WTC11 (cell line): ENCODE results near the gene SYNGR3. TPM values are rescaled to one million over a fixed set of nuclear protein-coding genes. Genes with fewer than 3 reads are reported as not detected.

Experiments
- ATAC-seq: fragments of 200-7000 bp; cut with Tn5 transposase; 2 replicates; pipeline ENCODE4 v1.10.0; 2021; ENCODE audit warnings: mild to moderate bottlenecking, moderate library complexity
- CTCF ChIA-PET: fragments of 300-600 bp; sonication (Branson Sonifier 250); formaldehyde crosslinking; loops from one replicate; lab custom pipeline; 2021; ENCODE audit warnings: antibody characterized with exemption; lab: Charles Lee
- POLR2A ChIA-PET: fragments of 350-600 bp; sonication (Branson Sonifier 250); formaldehyde crosslinking; loops from one replicate; lab custom pipeline; 2021; ENCODE audit warnings: antibody characterized with exemption; lab: Charles Lee
- DNase-seq: peaks from one replicate; pipeline ENCODE4 v3.0.0; 2021; ENCODE audit warnings: low spot score
- H3K27ac Mint-ChIP-seq: 2 replicates; pipeline ENCODE4 v1.8.0; 2021; ENCODE audit warnings: mixed read lengths
- H3K27me3 Mint-ChIP-seq: 2 replicates; pipeline ENCODE4 v1.8.0; 2021; ENCODE audit warnings: low read depth, mild to moderate bottlenecking, moderate library complexity, mixed read lengths
- H3K36me3 Mint-ChIP-seq: 2 replicates; pipeline ENCODE4 v1.8.0; 2021; ENCODE audit warnings: mixed read lengths
- H3K4me1 Mint-ChIP-seq: 2 replicates; pipeline ENCODE4 v1.8.0; 2022; ENCODE audit warnings: mixed read lengths
- H3K4me3 Mint-ChIP-seq: 2 replicates; pipeline ENCODE4 v1.8.0; 2021; ENCODE audit warnings: mild to moderate bottlenecking, moderate library complexity, mixed read lengths
- H3K9me3 Mint-ChIP-seq: 2 replicates; pipeline ENCODE4 v1.8.0; 2021; ENCODE audit warnings: mixed read lengths
- CREB1 ChIP-seq: sonication (generic); formaldehyde crosslinking; IDR thresholded peaks from 2 replicates; pipeline ENCODE4 v1.8.0; 2023; ENCODE audit warnings: mild to moderate bottlenecking, missing genetic modification reagents
- CREM ChIP-seq: sonication (generic); formaldehyde crosslinking; IDR thresholded peaks from 2 replicates; pipeline ENCODE4 v1.8.1; 2022; ENCODE audit warnings: mild to moderate bottlenecking, missing genetic modification reagents, moderate library complexity
- CTCF ChIP-seq: fragments of 200-600 bp; IDR thresholded peaks from 2 replicates; pipeline ENCODE4 v1.8.0; 2022; ENCODE audit warnings: antibody characterized with exemption
- E2F4 ChIP-seq: sonication (generic); formaldehyde crosslinking; IDR thresholded peaks from 2 replicates; pipeline ENCODE4 v1.8.1; 2022; ENCODE audit warnings: low read depth, mild to moderate bottlenecking, moderate library complexity, missing genetic modification reagents, borderline replicate concordance
- ETV6 ChIP-seq: sonication (generic); formaldehyde crosslinking; IDR thresholded peaks from 2 replicates; pipeline ENCODE4 v1.8.1; 2022; ENCODE audit warnings: mild to moderate bottlenecking, missing genetic modification reagents
- GRHL2 ChIP-seq: fragments of 250-450 bp; sonication (Bioruptor Pico); IDR thresholded peaks from 2 replicates; pipeline ENCODE4 v1.8.0; 2022; ENCODE audit warnings: mild to moderate bottlenecking, moderate library complexity; ENCODE audit not compliant: insufficient replicate concordance, severe bottlenecking
- GTF2I ChIP-seq: fragments of 250-450 bp; sonication (Bioruptor Pico); conservative IDR thresholded peaks from 2 replicates; pipeline ENCODE4 v1.4.0; 2021; ENCODE audit warnings: mild to moderate bottlenecking
- NFATC4 ChIP-seq: fragments of 250-450 bp; sonication (Bioruptor Pico); IDR thresholded peaks from 2 replicates; pipeline ENCODE4 v1.9.0; 2021; ENCODE audit warnings: mild to moderate bottlenecking
- OVOL2 ChIP-seq: fragments of 250-450 bp; sonication (Bioruptor Pico); IDR thresholded peaks from 2 replicates; pipeline ENCODE4 v1.9.0; 2021; ENCODE audit warnings: mild to moderate bottlenecking, borderline replicate concordance
- RELA ChIP-seq: sonication (generic); formaldehyde crosslinking; IDR thresholded peaks from 2 replicates; pipeline ENCODE4 v1.8.1; 2022; ENCODE audit warnings: missing genetic modification reagents, mild to moderate bottlenecking, borderline replicate concordance
- SMAD3 ChIP-seq: sonication (generic); formaldehyde crosslinking; IDR thresholded peaks from 2 replicates; pipeline ENCODE4 v1.8.0; 2022; ENCODE audit warnings: missing genetic modification reagents, mild to moderate bottlenecking, borderline replicate concordance
- ZNF138 ChIP-seq: sonication (generic); formaldehyde crosslinking; conservative IDR thresholded peaks from 2 replicates; pipeline ENCODE4 v1.8.1; 2022; ENCODE audit warnings: mild to moderate bottlenecking, moderate library complexity, missing genetic modification reagents
- ZNF281 ChIP-seq: sonication (generic); formaldehyde crosslinking; IDR thresholded peaks from 2 replicates; pipeline ENCODE4 v1.8.0; 2023; ENCODE audit warnings: mild to moderate bottlenecking, missing genetic modification reagents
- ZNF317 ChIP-seq: sonication (generic); formaldehyde crosslinking; IDR thresholded peaks from 2 replicates; pipeline ENCODE4 v1.8.1; 2023; ENCODE audit warnings: low read depth, mild to moderate bottlenecking, moderate library complexity, missing genetic modification reagents, borderline replicate concordance
- ZNF396 ChIP-seq: fragments of 250-450 bp; sonication (Bioruptor Pico); IDR thresholded peaks from 2 replicates; pipeline ENCODE4 v1.8.0; 2021; ENCODE audit warnings: mild to moderate bottlenecking, moderate library complexity, borderline replicate concordance
- ZNF423 ChIP-seq: fragments of 250-450 bp; sonication (Bioruptor Pico); IDR thresholded peaks from 2 replicates; pipeline ENCODE4 v2.1.2; 2022; ENCODE audit warnings: mild to moderate bottlenecking, moderate library complexity
- ZNF671 ChIP-seq: fragments of 250-450 bp; sonication (Bioruptor Pico); IDR thresholded peaks from 2 replicates; pipeline ENCODE4 v1.8.0; 2021; ENCODE audit warnings: mild to moderate bottlenecking
- ZSCAN18 ChIP-seq: fragments of 250-450 bp; sonication (Bioruptor Pico); IDR thresholded peaks from 2 replicates; pipeline ENCODE4 v2.1.2; 2022; ENCODE audit warnings: mild to moderate bottlenecking, moderate library complexity
- total RNA-seq: library from RNA; stranded (reverse); gene quantifications from 3 replicates; pipeline ENCODE4 v1.2.3, GENCODE V29; 2021
- TF ChIP-seq, protein P1 (sequence below): sonication (generic); formaldehyde crosslinking; IDR thresholded peaks from 2 replicates; pipeline ENCODE4 v1.8.0; 2022; ENCODE audit warnings: mild to moderate bottlenecking, missing genetic modification reagents
- TF ChIP-seq, protein P2 (sequence below): sonication (generic); formaldehyde crosslinking; IDR thresholded peaks from 2 replicates; pipeline ENCODE4 v1.8.0; 2023; ENCODE audit warnings: missing genetic modification reagents
- TF ChIP-seq, protein P3 (sequence below): fragments of 250-450 bp; sonication (Bioruptor Pico); IDR thresholded peaks from 2 replicates; pipeline ENCODE4 v1.9.0; 2021; ENCODE audit warnings: mild to moderate bottlenecking, borderline replicate concordance

Gene SYNGR3
- total RNA-seq, 1 experiment from 2014 or later, result 41.5 TPM

DNA sequence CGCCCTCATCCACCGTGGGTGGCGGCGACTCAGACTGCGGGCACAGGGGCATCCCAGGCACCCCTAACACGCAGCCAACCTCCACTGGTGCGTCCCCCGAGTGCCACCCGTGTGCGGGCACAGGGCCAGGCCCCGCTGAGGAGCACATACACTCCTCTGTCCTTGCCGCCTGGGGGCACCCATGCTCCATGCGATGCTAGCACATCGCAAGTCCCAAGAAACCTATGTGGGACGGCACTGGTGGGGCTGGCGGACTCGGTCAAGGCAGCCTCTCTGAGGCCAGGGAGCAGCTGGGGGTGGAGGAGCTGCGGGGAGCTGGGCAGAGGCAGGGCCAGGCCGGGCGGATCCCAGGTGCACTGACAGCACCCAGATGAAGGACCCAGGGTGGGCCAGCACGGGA is 15.9 kb downstream of the SYNGR3 start:
- peak; percentile 59 for DNase-seq
- CTCF ChIA-PET, result interaction anchor here (0.9 to 3.9 kb wide), 7 partner anchors 9 to 141 kb away, joined by 3 to 82 read pairs (median 12); partner anchors contain the start of gene NPW
- Mint-ChIP-seq H3K9me3 (no peaks in the 10 kb centered on the region), H3K36me3 (peaks cover 19% of the 10 kb centered on the region), H3K27me3 (no peaks in the 10 kb centered on the region)
- TF ChIP-seq ZSCAN18, result no peak
- TF ChIP-seq ZNF281 (CRISPR knock-in tag), result no peak
- TF ChIP-seq GRHL2 (CRISPR knock-in tag), result no peak
- TF ChIP-seq SMAD3 (CRISPR knock-in tag), result no peak
- TF ChIP-seq, protein P1, sequence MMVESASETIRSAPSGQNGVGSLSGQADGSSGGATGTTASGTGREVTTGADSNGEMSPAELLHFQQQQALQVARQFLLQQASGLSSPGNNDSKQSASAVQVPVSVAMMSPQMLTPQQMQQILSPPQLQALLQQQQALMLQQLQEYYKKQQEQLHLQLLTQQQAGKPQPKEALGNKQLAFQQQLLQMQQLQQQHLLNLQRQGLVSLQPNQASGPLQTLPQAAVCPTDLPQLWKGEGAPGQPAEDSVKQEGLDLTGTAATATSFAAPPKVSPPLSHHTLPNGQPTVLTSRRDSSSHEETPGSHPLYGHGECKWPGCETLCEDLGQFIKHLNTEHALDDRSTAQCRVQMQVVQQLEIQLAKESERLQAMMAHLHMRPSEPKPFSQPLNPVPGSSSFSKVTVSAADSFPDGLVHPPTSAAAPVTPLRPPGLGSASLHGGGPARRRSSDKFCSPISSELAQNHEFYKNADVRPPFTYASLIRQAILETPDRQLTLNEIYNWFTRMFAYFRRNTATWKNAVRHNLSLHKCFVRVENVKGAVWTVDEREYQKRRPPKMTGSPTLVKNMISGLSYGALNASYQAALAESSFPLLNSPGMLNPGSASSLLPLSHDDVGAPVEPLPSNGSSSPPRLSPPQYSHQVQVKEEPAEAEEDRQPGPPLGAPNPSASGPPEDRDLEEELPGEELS (CRISPR knock-in tag), result no peak
- TF ChIP-seq ZNF317 (CRISPR knock-in tag), result no peak
- no peak for TF ChIP-seq CTCF
- TF ChIP-seq ZNF396 (CRISPR knock-in tag), result no peak
- TF ChIP-seq RELA (CRISPR knock-in tag), result no peak
- no peak for TF ChIP-seq GTF2I (CRISPR knock-in tag)
- TF ChIP-seq OVOL2 (CRISPR knock-in tag), result no peak
- TF ChIP-seq ETV6 (CRISPR knock-in tag), result no peak
- TF ChIP-seq, protein P2, sequence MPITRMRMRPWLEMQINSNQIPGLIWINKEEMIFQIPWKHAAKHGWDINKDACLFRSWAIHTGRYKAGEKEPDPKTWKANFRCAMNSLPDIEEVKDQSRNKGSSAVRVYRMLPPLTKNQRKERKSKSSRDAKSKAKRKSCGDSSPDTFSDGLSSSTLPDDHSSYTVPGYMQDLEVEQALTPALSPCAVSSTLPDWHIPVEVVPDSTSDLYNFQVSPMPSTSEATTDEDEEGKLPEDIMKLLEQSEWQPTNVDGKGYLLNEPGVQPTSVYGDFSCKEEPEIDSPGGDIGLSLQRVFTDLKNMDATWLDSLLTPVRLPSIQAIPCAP (CRISPR knock-in tag), result no peak
- no peak for TF ChIP-seq CREB1 (CRISPR knock-in tag)
- TF ChIP-seq ZNF138 (CRISPR knock-in tag), result no peak
- TF ChIP-seq CREM (CRISPR knock-in tag), result no peak
- TF ChIP-seq, all 79 proteins: peak for 0
- no peak overlapping the region for H3K4me3 Mint-ChIP-seq
- H3K27ac Mint-ChIP-seq, result no peak overlapping the region
- peak; percentile 7 for ATAC-seq
- peaks cover 39% of the 10 kb centered on the region for H3K4me1 Mint-ChIP-seq
- POLR2A ChIA-PET, result interaction anchor here (3.0 kb wide), 1 partner anchor 13 kb away, joined by 13 read pairs; no protein-coding TSS in a partner anchor

DNA sequence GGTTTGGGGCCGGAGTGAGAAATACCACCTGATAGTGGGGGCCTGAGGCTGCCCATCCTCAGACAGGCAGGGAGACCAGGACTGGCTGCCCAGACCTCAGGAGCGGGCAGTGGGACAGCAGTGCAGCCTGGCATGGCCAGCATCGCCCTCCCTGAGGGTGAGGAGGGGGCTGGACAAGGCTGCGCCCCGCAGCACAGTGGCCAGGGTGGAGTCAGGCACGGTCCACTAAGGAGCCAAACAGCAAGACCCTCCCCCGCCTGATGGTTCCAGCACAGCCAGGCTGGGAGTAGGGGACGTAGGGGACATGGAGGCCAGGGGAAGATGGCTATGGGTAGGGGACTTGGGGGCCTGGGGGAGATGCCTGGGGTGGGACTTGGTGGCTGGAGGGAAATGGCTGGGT is 16.5 kb downstream of the SYNGR3 start:
- ATAC-seq (no peak), DNase-seq (no peak)
- peaks cover 14% of the 10 kb centered on the region for H3K36me3 Mint-ChIP-seq
- no peaks in the 10 kb centered on the region for H3K9me3 Mint-ChIP-seq
- H3K27me3 Mint-ChIP-seq, result no peaks in the 10 kb centered on the region
- peak overlapping the region; percentile 89 for H3K27ac Mint-ChIP-seq
- no peak overlapping the region; the same call in 1 of the 2 replicates for H3K4me3 Mint-ChIP-seq
- POLR2A ChIA-PET, result interaction anchor here (3.0 kb wide), 1 partner anchor 14 kb away, joined by 13 read pairs; no protein-coding TSS in a partner anchor
- CTCF ChIA-PET, result interaction anchor here (0.6 to 3.9 kb wide), 6 partner anchors 8 to 140 kb away, joined by 3 to 82 read pairs (median 23); partner anchors contain the start of gene NPW
- peaks cover 39% of the 10 kb centered on the region for H3K4me1 Mint-ChIP-seq
- no peak for TF ChIP-seq CREM (CRISPR knock-in tag)
- TF ChIP-seq, protein P3, sequence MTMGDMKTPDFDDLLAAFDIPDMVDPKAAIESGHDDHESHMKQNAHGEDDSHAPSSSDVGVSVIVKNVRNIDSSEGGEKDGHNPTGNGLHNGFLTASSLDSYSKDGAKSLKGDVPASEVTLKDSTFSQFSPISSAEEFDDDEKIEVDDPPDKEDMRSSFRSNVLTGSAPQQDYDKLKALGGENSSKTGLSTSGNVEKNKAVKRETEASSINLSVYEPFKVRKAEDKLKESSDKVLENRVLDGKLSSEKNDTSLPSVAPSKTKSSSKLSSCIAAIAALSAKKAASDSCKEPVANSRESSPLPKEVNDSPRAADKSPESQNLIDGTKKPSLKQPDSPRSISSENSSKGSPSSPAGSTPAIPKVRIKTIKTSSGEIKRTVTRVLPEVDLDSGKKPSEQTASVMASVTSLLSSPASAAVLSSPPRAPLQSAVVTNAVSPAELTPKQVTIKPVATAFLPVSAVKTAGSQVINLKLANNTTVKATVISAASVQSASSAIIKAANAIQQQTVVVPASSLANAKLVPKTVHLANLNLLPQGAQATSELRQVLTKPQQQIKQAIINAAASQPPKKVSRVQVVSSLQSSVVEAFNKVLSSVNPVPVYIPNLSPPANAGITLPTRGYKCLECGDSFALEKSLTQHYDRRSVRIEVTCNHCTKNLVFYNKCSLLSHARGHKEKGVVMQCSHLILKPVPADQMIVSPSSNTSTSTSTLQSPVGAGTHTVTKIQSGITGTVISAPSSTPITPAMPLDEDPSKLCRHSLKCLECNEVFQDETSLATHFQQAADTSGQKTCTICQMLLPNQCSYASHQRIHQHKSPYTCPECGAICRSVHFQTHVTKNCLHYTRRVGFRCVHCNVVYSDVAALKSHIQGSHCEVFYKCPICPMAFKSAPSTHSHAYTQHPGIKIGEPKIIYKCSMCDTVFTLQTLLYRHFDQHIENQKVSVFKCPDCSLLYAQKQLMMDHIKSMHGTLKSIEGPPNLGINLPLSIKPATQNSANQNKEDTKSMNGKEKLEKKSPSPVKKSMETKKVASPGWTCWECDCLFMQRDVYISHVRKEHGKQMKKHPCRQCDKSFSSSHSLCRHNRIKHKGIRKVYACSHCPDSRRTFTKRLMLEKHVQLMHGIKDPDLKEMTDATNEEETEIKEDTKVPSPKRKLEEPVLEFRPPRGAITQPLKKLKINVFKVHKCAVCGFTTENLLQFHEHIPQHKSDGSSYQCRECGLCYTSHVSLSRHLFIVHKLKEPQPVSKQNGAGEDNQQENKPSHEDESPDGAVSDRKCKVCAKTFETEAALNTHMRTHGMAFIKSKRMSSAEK (CRISPR knock-in tag), result no peak
- TF ChIP-seq E2F4, result no peak
- TF ChIP-seq NFATC4, result no peak
- TF ChIP-seq ZNF423 (CRISPR knock-in tag), result no peak
- no peak for TF ChIP-seq ZNF671 (CRISPR knock-in tag)
